Measurements from ENCODE around the gene SPATC1L. TPM values are rescaled to one million over a fixed set of nuclear protein-coding genes. Genes with fewer than 3 reads are reported as not detected.

SPATC1L gene
- total RNA-seq, 1 experiment from 2014 or later: 36.0 TPM

GRCh38 chr21:46207920-46208591 is 23.8 kb upstream of the SPATC1L start:
- H3K27me3 Mint-ChIP-seq (ENCODE audit: low read depth): no peaks in the 10 kb centered on the region
- no peaks in the 10 kb centered on the region for H3K4me1 ChIP-seq (ENCODE audit: insufficient read depth, low read length)

More at GRCh38 chr21:46207920-46208591, 23.8 kb upstream of the SPATC1L start:
- Histone ChIP-seq H4K5ac (ENCODE audit: insufficient read length, low read depth, low read length) (no peak overlapping the region), H3K23ac (ENCODE audit: insufficient read length, low read depth, low read length) (no peak overlapping the region), H3K4me2 (ENCODE audit: insufficient read depth, insufficient read length, low read length) (no peak overlapping the region), H4K20me1 (ENCODE audit: control insufficient read depth, insufficient read depth, insufficient read length) (no peaks in the 10 kb centered on the region), H3T11ph (ENCODE audit: low read length) (no peak overlapping the region), H3K18ac (ENCODE audit: insufficient read length, low read depth, low read length) (no peak overlapping the region), H3K14ac (ENCODE audit: insufficient read depth, low read length) (no peak overlapping the region), H3K79me2 (ENCODE audit: insufficient read depth, low read length) (no peaks in the 10 kb centered on the region), H2BK15ac (ENCODE audit: low read depth, low read length) (no peak overlapping the region), H2BK5ac (ENCODE audit: insufficient read length, low read length) (no peak overlapping the region), H3K9ac (ENCODE audit: extremely low read depth, insufficient read length, low read length) (no peak overlapping the region), H2BK20ac (ENCODE audit: low read depth, low read length, poor library complexity, severe bottlenecking) (no peak overlapping the region), H3K27me3 (ENCODE audit: insufficient read depth, low read length) (no peaks in the 10 kb centered on the region), H3K4ac (ENCODE audit: low read depth, low read length) (no peak overlapping the region), H3K56ac (ENCODE audit: insufficient read length, low read depth, low read length) (no peak overlapping the region), H4K91ac (ENCODE audit: insufficient read length, low read depth, low read length) (no peak overlapping the region), H3K79me1 (ENCODE audit: insufficient read depth, low read depth, low read length, poor library complexity, severe bottlenecking) (no peaks in the 10 kb centered on the region), H2BK12ac (ENCODE audit: insufficient read length, low read depth, low read length) (no peak overlapping the region), H3K23me2 (ENCODE audit: insufficient read length, low read depth, low read length, poor library complexity, severe bottlenecking) (no peaks in the 10 kb centered on the region), H3K27ac (ENCODE audit: insufficient read length, low read depth, low read length) (no peak overlapping the region), H2AFZ (ENCODE audit: low read length) (no peak overlapping the region), H3K9me3 (ENCODE audit: control insufficient read depth, low read depth, low read length) (no peaks in the 10 kb centered on the region), H4K8ac (replicated peaks; ENCODE audit: insufficient read length, low read depth, low read length) (no peak overlapping the region), H2AK5ac (ENCODE audit: insufficient read length, low read length) (no peak overlapping the region), H2BK120ac (ENCODE audit: low read depth, low read length, poor library complexity, severe bottlenecking) (no peak overlapping the region)
- Mint-ChIP-seq H3K4me1 (peaks cover 2 to 5% of the 10 kb centered on the region in 2 experiments; a peak in 2 of 4 replicates), H3K27ac (peak overlapping the region in 1 of 3 experiments; percentile 93; a peak in 2 of 7 replicates), H3K36me3 (ENCODE audit: insufficient read depth in 1 of 3, low read depth in 3 of 3) (peaks cover 34 to 61% (median 49%) of the 10 kb centered on the region in 3 experiments), H3K4me3 (peak overlapping the region in 1 of 2 experiments; percentile 28; a peak in 1 of 5 replicates), H3K9me3 (no peaks in the 10 kb centered on the region)
- DNase-seq: no peak
- TF ChIP-seq CTCF (conservative IDR thresholded peaks at IDR 0.05): no peak
- no CpG with 5 or more reads among the region's 27 CpGs for WGBS (ENCODE audit: extremely low coverage, insufficient read length, low lambda C conversion rate)

All from H9 (cell line).